Endodermal cell (in vitro differentiated cells): Measurements from ENCODE around the gene AXIN2. TPM values are rescaled to one million over a fixed set of nuclear protein-coding genes. Genes with fewer than 3 reads are reported as not detected.
A peak's percentile ranks its signal among the peaks of the same experiment; 100 is the strongest.

Experiments used
- DNase-seq: peaks from one replicate; pipeline ENCODE4 v3.0.0-alpha.2; 2017
- H3K27ac ChIP-seq: 2 replicates; pipeline ENCODE4 v1.5.1; 2013; ENCODE audit warnings: mild to moderate bottlenecking, low read depth, low read length, moderate library complexity
- H3K27me3 ChIP-seq: 2 replicates; pipeline ENCODE4 v1.6.1; 2013; ENCODE audit warnings: mild to moderate bottlenecking, low read length, moderate library complexity; ENCODE audit not compliant: insufficient read depth, control insufficient read depth, poor library complexity, severe bottlenecking
- H3K36me3 ChIP-seq: 2 replicates; pipeline ENCODE4 v1.7.0; 2013; ENCODE audit warnings: mild to moderate bottlenecking, low read length, moderate library complexity; ENCODE audit not compliant: control insufficient read depth, insufficient read depth
- H3K4me1 ChIP-seq: one replicate; pipeline ENCODE4 v1.7.0; 2013; ENCODE audit warnings: low read length; ENCODE audit not compliant: control insufficient read depth, insufficient read depth
- H3K4me3 ChIP-seq: 2 replicates; pipeline ENCODE4 v1.5.1; 2013; ENCODE audit warnings: mild to moderate bottlenecking, low read length, moderate library complexity
- H3K9ac ChIP-seq: 2 replicates; pipeline ENCODE4 v1.6.1; 2013; ENCODE audit warnings: mild to moderate bottlenecking, low read length, moderate library complexity; ENCODE audit not compliant: poor library complexity, severe bottlenecking; ENCODE audit errors: extremely low read depth
- H3K9me3 ChIP-seq: 2 replicates; pipeline ENCODE4 v1.6.1; 2013; ENCODE audit warnings: mild to moderate bottlenecking, low read length, moderate library complexity; ENCODE audit not compliant: control insufficient read depth
- H3K27ac Mint-ChIP-seq: 2 replicates; pipeline ENCODE4 v1.8.0; 2020; ENCODE audit warnings: mixed read lengths
- H3K27me3 Mint-ChIP-seq: 2 replicates; pipeline ENCODE4 v1.8.0; 2021; ENCODE audit warnings: mild to moderate bottlenecking, mixed read lengths; ENCODE audit not compliant: insufficient read depth
- H3K36me3 Mint-ChIP-seq: 2 replicates; pipeline ENCODE4 v1.8.0; 2020; ENCODE audit warnings: low read depth, mixed read lengths
- H3K4me1 Mint-ChIP-seq: 2 replicates; pipeline ENCODE4 v1.8.0; 2020; ENCODE audit warnings: mixed read lengths
- H3K4me3 Mint-ChIP-seq: 2 replicates; pipeline ENCODE4 v1.8.0; 2020; ENCODE audit warnings: mild to moderate bottlenecking, moderate library complexity, mixed read lengths
- H3K9me3 Mint-ChIP-seq: 2 replicates; pipeline ENCODE4 v1.8.0; 2020; ENCODE audit warnings: mild to moderate bottlenecking, mixed read lengths
- WGBS, 2 experiments: methylation state at CpG; one replicate each; pipeline versions ENCODE4 v1.1.5 to v1.1.7; 2013; ENCODE audit warnings: missing lambda C conversion rate in 2 of 2, mixed read lengths in 1 of 2; ENCODE audit not compliant: insufficient coverage in 1 of 2, insufficient read length in 1 of 2; 5-methylcytosine and 5-hydroxymethylcytosine counted together
- total RNA-seq, 2 donors: library from RNA; stranded (reverse); fragmentation: NEBNext Ultra II Directional in 1 of 2; extraction: Animal tissue kit (Norgen Biotek cat#: 25700) in 1 of 2; gene quantifications; 2 replicates in 1 of 2; 3 replicates in 1 of 2; pipeline ENCODE4 v1.2.1, GENCODE V29; 2021
- TF ChIP-seq, protein P1 (sequence below): fragments of 200-600 bp; sonication (generic); conservative IDR thresholded peaks from 2 replicates; pipeline ENCODE4 v1.5.0; 2021; ENCODE audit warnings: antibody characterized with exemption, mild to moderate bottlenecking

The AXIN2 gene
- total RNA-seq, 2 donors from 2014 or later = 40.1 to 53.2 TPM

DNA sequence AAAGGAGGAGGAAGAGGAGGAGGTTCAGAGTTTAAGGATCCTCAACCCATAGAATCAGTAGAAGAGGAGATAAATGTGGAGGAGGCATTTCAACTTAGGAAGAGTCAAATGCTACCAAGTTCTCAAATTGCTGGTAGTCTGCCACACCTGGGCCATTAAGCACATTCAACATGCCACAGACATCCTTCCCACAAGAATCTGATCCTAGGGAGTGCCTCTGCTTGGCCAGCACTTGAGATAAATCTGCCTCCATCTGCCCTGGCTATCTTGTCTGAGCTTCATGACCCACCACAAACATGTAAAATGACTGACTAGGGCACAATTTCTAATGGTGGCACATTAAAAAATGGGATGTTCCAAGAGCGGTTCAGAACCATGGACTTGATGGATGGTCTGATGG, 37.3 kb upstream of the AXIN2 start:
- no peak overlapping the region for H3K4me3 ChIP-seq
- H3K9me3 Mint-ChIP-seq = no peaks in the 10 kb centered on the region
- peaks cover 39% of the 10 kb centered on the region for H3K4me1 Mint-ChIP-seq
- no peaks in the 10 kb centered on the region for H3K9me3 ChIP-seq
- no peaks in the 10 kb centered on the region for H3K27me3 Mint-ChIP-seq
- TF ChIP-seq, protein P1, sequence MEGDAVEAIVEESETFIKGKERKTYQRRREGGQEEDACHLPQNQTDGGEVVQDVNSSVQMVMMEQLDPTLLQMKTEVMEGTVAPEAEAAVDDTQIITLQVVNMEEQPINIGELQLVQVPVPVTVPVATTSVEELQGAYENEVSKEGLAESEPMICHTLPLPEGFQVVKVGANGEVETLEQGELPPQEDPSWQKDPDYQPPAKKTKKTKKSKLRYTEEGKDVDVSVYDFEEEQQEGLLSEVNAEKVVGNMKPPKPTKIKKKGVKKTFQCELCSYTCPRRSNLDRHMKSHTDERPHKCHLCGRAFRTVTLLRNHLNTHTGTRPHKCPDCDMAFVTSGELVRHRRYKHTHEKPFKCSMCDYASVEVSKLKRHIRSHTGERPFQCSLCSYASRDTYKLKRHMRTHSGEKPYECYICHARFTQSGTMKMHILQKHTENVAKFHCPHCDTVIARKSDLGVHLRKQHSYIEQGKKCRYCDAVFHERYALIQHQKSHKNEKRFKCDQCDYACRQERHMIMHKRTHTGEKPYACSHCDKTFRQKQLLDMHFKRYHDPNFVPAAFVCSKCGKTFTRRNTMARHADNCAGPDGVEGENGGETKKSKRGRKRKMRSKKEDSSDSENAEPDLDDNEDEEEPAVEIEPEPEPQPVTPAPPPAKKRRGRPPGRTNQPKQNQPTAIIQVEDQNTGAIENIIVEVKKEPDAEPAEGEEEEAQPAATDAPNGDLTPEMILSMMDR = no peak
- no peaks in the 10 kb centered on the region for H3K36me3 ChIP-seq
- DNase-seq = no peak
- no peak overlapping the region for H3K4me3 Mint-ChIP-seq
- no peak overlapping the region for H3K27ac ChIP-seq
- peaks cover 11% of the 10 kb centered on the region for H3K4me1 ChIP-seq
- 97 to 100% methylated on average over 1 of the region's 1 CpG for WGBS, 2 experiments
- no peak overlapping the region for H3K27ac Mint-ChIP-seq
- no peak overlapping the region for H3K9ac ChIP-seq
- H3K27me3 ChIP-seq = no peaks in the 10 kb centered on the region
- H3K36me3 Mint-ChIP-seq = no peaks in the 10 kb centered on the region

GRCh38 chr17:65595071-65595656, 33.7 kb upstream of the AXIN2 start:
- Mint-ChIP-seq H3K27me3 (no peaks in the 10 kb centered on the region), H3K27ac (no peak overlapping the region), H3K9me3 (no peaks in the 10 kb centered on the region), H3K4me3 (no peak overlapping the region), H3K36me3 (no peaks in the 10 kb centered on the region), H3K4me1 (peaks cover 42% of the 10 kb centered on the region)
- H3K4me3 ChIP-seq = no peak overlapping the region
- DNase-seq = peak; percentile 69
- H3K9ac ChIP-seq = no peak overlapping the region
- peaks cover 21% of the 10 kb centered on the region for H3K4me1 ChIP-seq
- TF ChIP-seq, protein P1 = no peak
- H3K9me3 ChIP-seq = no peaks in the 10 kb centered on the region
- no peaks in the 10 kb centered on the region for H3K27me3 ChIP-seq
- no peak overlapping the region for H3K27ac ChIP-seq
- no peaks in the 10 kb centered on the region for H3K36me3 ChIP-seq
- WGBS, 2 experiments = 83 to 92% methylated on average over 2 to 3 of the region's 4 CpGs

GRCh38 chr17:65593855-65594845, 32.7 kb upstream of the AXIN2 start:
- peak overlapping the region; percentile 52 for H3K4me3 Mint-ChIP-seq
- Histone ChIP-seq H3K27ac (peak overlapping the region; percentile 47), H3K36me3 (no peaks in the 10 kb centered on the region), H3K27me3 (no peaks in the 10 kb centered on the region), H3K9me3 (no peaks in the 10 kb centered on the region), H3K4me1 (peaks cover 18% of the 10 kb centered on the region), H3K9ac (peak overlapping the region; percentile 23), H3K4me3 (peak overlapping the region; percentile 70)
- TF ChIP-seq, protein P1 = no peak
- H3K27ac Mint-ChIP-seq = peak overlapping the region; percentile 87
- H3K9me3 Mint-ChIP-seq = no peaks in the 10 kb centered on the region
- peak; percentile 86 for DNase-seq
- no peaks in the 10 kb centered on the region for H3K36me3 Mint-ChIP-seq
- H3K4me1 Mint-ChIP-seq = peaks cover 33% of the 10 kb centered on the region
- H3K27me3 Mint-ChIP-seq = no peaks in the 10 kb centered on the region
- 7 to 10% methylated on average over 9 to 18 of the region's 18 CpGs for WGBS, 2 experiments
